PFSK-1 (cell line): ENCODE results near the gene LRBA.

ENCODE experiments used
- FOXP2 ChIP-seq: optimal IDR thresholded peaks from 2 replicates; pipeline ENCODE3; 2011; ENCODE audit warnings: borderline replicate concordance, control low read depth, inconsistent platforms; ENCODE audit not compliant: insufficient read depth; ENCODE audit errors: extremely low read length, extremely low read depth
- POLR2AphosphoS5 ChIP-seq: IDR thresholded peaks from 2 replicates; pipeline ENCODE4 v1.6.1; 2012; ENCODE audit warnings: low read depth, mild to moderate bottlenecking, control low read depth, low read length, moderate library complexity
- REST ChIP-seq, 2 experiments: IDR thresholded peaks; 2 replicates each; pipeline versions ENCODE4 v1.6.1 to v1.8.0; 2011 to 2012; ENCODE audit warnings: low read depth in 2 of 2, low read length in 2 of 2, control low read depth in 1 of 2, inconsistent platforms in 1 of 2, mild to moderate bottlenecking in 1 of 2, moderate library complexity in 1 of 2; ENCODE audit not compliant: insufficient read depth in 1 of 2

- no peak for TF ChIP-seq POLR2AphosphoS5
- TF ChIP-seq FOXP2 = no peak
- TF ChIP-seq REST (IDR thresholded peaks at IDR 0.05; ENCODE audit: insufficient read depth in 1 of 2, low read depth in 2 of 2, low read length in 2 of 2) = no peak
These were observed 603.6 kb downstream of the LRBA start for GRCh38 chr4:150411520-150411919.
